GM21529 (cell line): ENCODE data around the gene GRM7.

Experiments
- ATAC-seq: cut with Tn5 transposase; IDR thresholded peaks from one replicate; pipeline ENCODE4 v1.9.1; 2021; ENCODE audit not compliant: unreplicated experiment

The GRM7 gene

GRCh38 chr3:7700539-7700938, 839.6 kb downstream of the GRM7 start:
- ATAC-seq: no peak

GRCh38 chr3:7700977-7701376, 840.1 kb downstream of the GRM7 start:
- no peak for ATAC-seq

- no peak for ATAC-seq
Measured at GRCh38 chr3:7707187-7707586, 846.3 kb downstream of the GRM7 start.

GRCh38 chr3:7709376-7710082, 848.6 kb downstream of the GRM7 start:
- ATAC-seq: no peak

- ATAC-seq: no peak
Measured at GRCh38 chr3:7710284-7710683, 849.4 kb downstream of the GRM7 start.

GRCh38 chr3:7713724-7714123, 852.8 kb downstream of the GRM7 start:
- no peak for ATAC-seq

- ATAC-seq: no peak
Measured at GRCh38 chr3:7720649-7721297, 859.9 kb downstream of the GRM7 start.

GRCh38 chr3:7721869-7722268, 861.0 kb downstream of the GRM7 start:
- ATAC-seq: no peak

GRCh38 chr3:7728566-7729519, 867.9 kb downstream of the GRM7 start:
- no peak for ATAC-seq

- no peak for ATAC-seq
Measured at GRCh38 chr3:7733933-7734332, 873.0 kb downstream of the GRM7 start.

GRCh38 chr3:7734456-7734855, 873.5 kb downstream of the GRM7 start:
- no peak for ATAC-seq

GRCh38 chr3:7737263-7737662, 876.3 kb downstream of the GRM7 start:
- no peak for ATAC-seq

- no peak for ATAC-seq
Measured at GRCh38 chr3:7739754-7740153, 878.8 kb downstream of the GRM7 start.

GRCh38 chr3:7740458-7740857, 879.5 kb downstream of the GRM7 start:
- ATAC-seq: no peak

GRCh38 chr3:7744850-7745249, 883.9 kb downstream of the GRM7 start:
- ATAC-seq: no peak

GRCh38 chr3:7745711-7746110, 884.8 kb downstream of the GRM7 start:
- no peak for ATAC-seq

- ATAC-seq: no peak
Measured at GRCh38 chr3:7749931-7750695, 889.2 kb downstream of the GRM7 start.

GRCh38 chr3:7752005-7752404, 891.1 kb downstream of the GRM7 start:
- ATAC-seq: no peak

GRCh38 chr3:7754653-7755441, 893.9 kb downstream of the GRM7 start:
- no peak for ATAC-seq

- ATAC-seq: no peak
Measured at GRCh38 chr3:7759630-7760029, 898.7 kb downstream of the GRM7 start.
